ENCODE results near the gene PAK2.
"Not testable (repeated sequence)": the region's sequence is repeated elsewhere in the genome, so short reads cannot be mapped to it uniquely, and the experiment has no call there.

PAK2 gene

DNA sequence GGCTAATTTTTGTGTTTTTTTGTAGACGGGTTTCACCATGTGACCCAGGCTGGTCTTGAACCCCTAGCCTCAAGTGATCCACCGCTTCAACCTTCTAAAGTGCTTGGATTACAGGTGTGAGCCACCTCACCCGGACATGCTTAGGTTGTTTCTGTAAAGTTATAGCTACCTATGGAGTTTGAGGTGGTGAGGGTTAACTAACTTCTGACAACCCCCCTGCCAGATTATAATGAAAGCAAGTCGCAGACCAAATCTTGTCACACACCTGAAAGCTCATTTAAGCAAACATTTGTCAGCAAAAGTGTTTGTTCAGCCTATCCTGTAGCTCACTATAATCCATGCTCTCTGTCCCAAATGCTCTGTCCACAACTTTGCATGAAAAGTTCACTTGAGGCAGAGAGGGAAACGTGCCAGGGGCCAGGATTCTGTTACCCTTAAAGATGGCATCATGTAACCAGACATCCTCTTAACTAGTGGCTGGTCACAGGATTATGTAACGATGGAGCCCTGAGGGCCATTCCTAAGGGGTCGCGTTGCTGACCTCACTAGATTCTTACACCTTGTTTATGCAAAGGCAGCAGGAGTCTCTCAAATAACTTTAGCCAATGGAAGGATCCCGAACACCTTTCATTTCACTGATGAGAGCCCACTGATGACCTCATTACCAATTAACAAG lies 103.9 kb downstream of the PAK2 start:
- no peak for DNase-seq (ENCODE audit: low read depth, low spot score)

DNA sequence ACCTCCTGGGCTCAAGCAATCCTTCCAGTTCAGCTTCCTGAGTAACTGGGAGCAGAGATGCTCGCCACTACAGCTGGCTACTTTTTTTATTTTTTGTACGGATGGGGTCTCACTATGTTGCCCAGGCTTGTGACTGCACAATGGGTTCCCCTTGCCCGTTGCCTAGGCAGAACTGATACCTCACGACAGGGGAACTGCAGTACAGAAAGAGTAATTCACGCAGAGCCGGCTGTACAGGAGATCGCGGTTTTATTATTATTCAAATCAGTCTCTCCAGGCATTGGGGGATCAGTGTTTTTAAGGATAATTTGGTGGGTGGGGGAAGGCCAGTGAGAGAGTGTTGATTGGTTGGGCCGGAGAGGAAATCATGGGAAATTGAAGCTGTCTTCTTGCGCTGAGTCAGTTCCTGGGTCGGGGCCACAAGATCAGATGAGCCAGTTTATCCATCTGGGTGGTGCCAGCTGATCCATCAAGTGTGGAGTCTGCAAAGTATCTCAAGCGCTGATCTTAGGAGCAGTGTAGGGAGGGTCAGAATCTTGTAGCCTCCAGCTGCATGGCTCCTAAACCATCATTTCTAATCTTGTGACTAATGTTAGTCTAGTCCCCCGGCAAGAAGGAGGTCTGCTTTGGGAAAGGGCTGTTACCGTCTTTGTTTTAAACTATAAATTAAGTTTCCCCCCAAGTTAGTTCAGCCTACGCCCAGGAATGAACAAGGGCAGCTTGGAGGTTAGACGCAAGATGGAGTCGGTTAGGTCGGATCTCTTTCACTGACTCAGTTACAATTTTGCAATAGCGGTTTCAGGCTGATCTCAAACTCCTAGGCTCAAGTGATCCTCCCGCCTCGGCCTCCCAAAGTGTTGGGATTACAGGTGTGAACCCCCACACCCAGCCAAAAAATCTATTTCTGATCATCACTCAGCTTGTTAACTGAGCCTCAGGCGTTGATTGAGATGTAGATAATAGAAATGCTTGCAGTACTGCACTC lies 104.9 kb downstream of the PAK2 start:
- not testable (repeated sequence) for DNase-seq (ENCODE audit: low read depth, low spot score)

DNA sequence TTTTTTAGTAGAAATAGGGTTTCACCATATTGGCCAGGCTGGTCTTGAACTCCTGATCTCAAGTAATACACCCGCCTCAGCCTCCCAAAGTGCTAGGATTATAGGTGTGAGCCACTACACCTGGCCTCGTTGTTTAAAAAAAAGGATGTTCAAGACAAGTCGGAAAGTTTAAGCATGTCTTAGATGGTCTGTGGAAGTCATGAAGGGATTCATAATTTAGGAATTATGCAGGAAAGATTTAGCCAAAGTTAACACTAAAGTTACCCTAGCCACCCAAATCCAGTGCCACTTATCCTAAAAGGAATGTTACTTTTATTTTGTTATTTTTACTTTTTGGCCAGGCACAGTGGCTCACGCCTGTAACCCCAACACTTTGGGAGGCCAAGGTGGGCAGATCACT lies 108.7 kb downstream of the PAK2 start:
- DNase-seq (ENCODE audit: low read depth, low spot score), result not testable (repeated sequence)

- DNase-seq (ENCODE audit: low read depth, low spot score), result no peak
Measured at GRCh38 chr3:196849180-196849741, 109.6 kb downstream of the PAK2 start.

GRCh38 chr3:196863000-196863399 lies 123.3 kb downstream of the PAK2 start:
- DNase-seq (ENCODE audit: low read depth, low spot score), result not testable (repeated sequence)

GRCh38 chr3:196867155-196867506 lies 127.5 kb downstream of the PAK2 start:
- DNase-seq (ENCODE audit: low read depth, low spot score), result no peak

DNA sequence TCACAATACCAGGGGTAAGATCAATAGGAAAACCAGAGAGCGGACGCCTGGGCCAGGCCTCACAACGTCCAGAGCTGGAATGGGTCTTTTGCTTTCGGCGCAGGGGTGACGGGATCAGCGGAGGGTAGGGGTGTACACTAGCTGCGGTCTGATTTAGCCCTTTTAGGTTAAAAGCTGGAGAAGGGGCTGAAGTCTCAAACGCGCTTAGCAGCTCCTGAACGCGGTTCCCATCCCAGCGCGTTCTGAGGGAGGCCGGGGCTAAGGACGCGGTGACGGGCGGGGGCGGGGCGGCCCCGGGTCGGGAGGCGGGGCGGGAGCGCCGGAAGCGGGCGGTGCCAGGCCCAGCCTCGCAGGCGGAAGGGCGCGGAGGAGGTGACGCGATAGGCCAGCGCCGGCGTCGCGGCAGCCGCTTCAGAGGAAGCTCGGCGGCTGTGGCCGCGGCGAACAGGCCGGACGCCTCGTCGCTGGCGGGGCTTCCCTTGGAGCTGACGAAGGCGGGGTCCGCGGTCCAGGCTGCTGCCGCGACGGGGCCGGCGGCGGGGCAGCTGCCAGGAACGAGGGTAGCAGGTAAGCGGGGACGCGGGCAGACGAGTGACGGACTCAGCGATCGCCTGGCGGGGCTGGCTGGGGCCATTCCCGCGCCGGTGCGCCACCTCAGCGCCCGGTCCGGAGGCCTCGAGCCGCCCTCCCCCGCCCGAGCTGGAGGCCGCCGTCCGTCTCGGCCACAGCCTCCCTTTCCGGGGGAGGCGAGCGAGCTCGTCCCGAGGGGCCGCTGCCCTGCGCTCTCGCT lies 128.0 kb downstream of the PAK2 start, which contains the start of gene SENP5:
Gene SENP5, plus strand, starts transcription at position 414 of the 790 bp plus-strand sequence. CDS start 17,262 bp downstream, outside the sequence.
- DNase-seq (ENCODE audit: low read depth, low spot score), result peak; percentile 40

GRCh38 chr3:196868297-196868661 lies 128.6 kb downstream of the PAK2 start:
- no peak for DNase-seq (ENCODE audit: low read depth, low spot score)

- no peak for DNase-seq (ENCODE audit: low read depth, low spot score)
Measured at GRCh38 chr3:196872316-196872715, 132.7 kb downstream of the PAK2 start.

DNA sequence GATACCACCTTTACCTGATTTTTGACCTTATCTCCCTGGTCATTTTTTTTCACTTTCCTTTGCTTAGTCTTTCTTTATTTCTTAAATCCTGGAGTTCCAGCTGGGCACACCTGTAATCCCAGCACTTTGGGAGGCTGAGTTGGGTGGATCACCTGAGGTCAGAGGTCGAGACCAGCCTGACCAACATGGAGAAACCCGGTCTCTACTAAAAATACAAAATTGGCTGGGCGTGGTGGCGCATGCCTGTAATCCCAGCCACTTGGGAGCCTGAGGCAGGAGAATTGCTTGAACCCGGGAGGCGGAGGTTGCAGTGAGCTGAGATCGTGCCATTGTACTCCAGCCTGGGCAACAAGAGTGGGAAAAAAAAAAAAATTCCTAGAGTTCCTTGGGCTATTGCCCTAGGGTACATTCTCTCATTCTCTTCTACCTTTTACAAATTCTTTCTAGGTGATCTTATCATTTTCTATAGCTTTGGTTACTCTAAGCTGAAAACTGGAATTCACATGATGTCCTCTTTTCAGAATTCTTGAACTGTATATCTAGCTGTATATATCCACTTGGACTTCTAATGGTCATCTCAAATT lies 134.9 kb downstream of the PAK2 start:
- DNase-seq (ENCODE audit: low read depth, low spot score), result not testable (repeated sequence)

GRCh38 chr3:196875258-196875657 lies 135.6 kb downstream of the PAK2 start:
- DNase-seq (ENCODE audit: low read depth, low spot score), result no peak

Data from brain pericyte (primary cell).